HG03097 (cell line): ENCODE results near the gene CCR7.
A peak's percentile ranks its signal among the peaks of the same experiment; 100 is the strongest.

Source experiments
- ATAC-seq: cut with Tn5 transposase; IDR thresholded peaks from one replicate; pipeline ENCODE4 v1.9.1; 2021; ENCODE audit not compliant: unreplicated experiment, low FRiP score

Gene CCR7, protein sequence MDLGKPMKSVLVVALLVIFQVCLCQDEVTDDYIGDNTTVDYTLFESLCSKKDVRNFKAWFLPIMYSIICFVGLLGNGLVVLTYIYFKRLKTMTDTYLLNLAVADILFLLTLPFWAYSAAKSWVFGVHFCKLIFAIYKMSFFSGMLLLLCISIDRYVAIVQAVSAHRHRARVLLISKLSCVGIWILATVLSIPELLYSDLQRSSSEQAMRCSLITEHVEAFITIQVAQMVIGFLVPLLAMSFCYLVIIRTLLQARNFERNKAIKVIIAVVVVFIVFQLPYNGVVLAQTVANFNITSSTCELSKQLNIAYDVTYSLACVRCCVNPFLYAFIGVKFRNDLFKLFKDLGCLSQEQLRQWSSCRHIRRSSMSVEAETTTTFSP

GRCh38 chr17:40564883-40565768 lies at the start of gene CCR7:
Gene CCR7 (minus strand): TSS chr17:40565472. CDS start chr17:40565409, 63 bp downstream.
- no peak for ATAC-seq

DNA sequence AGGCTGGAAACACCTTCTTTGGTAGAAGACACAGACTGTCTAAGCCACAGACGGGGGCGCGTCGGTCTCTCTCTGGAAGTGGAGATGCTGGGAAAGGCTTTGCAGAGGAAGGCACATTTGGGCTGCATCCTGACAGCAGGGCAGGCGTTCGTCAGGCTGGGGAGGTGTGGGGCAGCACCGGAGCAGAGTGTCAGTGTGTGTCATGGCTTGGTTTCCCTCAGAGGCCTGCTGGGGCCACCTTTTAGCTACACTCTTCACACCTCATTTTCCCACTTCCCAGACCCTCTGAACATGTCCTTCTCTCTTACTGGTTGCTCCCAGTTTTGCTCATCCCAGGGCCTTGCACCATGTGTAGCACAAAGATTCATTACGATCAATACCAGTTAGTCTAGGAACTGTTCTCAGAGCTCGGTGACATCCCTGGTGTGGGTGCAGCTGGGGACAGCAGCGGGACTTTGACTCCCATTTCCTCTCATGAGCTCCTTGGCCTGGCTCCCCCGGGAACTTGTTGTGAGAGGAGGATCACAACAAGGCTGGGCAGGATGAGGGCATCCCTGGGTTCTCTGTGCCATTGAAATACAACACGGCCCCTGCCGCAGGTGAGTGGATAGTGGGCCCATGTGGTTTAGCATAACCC lies 49.3 kb upstream of the CCR7 start:
- ATAC-seq, result no peak

GRCh38 chr17:40613467-40614154 lies 48.3 kb upstream of the CCR7 start:
- no peak for ATAC-seq

DNA sequence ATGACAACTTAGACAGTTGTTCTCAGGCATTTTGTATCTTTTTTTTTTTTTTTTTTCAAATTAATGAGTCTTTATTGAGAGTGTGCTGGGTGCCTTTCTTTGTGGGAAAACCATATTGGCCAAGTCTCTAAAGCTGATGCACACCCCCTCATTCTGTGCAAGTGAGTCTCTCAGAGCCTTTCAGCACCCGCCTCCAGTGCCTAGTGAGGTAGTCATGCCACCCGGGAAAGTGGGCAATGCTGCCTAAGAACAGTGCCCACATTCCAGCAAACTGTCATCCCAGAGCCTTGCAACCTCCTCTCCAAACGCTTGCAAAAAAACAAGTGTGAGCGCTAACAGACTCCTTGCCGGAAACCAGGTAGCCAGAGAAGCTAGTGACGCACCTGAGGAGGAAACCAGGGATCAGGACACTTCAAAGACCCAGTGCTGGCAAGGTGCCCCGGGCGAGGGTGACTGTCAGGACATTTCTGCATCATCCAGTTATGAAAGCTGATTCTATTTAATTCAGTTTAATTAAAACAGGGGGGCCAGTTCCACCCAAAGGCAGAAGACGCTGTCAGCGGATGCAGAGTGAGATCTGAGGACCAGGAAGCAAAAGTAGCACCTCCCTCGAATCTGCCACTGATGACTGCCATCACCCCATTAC lies 47.5 kb upstream of the CCR7 start:
- ATAC-seq, result no peak

DNA sequence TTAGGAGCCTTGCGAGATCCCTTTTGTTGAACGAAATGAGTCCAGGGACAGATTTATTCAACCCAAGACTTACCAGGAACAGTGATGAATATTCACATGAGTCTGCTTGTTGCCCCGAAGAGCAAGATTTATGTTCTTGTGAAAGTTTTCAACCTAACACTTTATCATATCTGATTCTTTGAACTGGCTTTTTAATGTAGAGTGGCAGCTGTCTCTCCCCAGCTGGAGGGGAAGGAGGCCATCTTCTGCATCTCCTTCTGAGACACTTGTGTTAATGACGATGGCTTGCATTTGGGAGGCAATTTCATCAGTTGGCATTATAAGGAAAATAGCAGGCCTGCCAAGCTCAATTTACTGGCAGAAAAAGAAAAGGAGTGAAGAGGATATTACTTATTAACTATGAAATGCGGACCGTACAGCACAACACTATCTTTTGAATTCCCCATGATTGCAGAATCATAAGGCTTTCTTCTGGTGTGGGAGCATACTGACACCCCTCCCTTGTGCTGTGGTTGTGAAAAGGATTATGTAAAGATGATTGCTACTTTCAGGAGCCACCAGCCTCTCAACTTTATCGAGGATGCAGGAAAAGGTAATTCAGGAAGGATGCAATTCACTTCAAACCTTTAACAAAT lies 46.7 kb upstream of the CCR7 start:
- no peak for ATAC-seq

- ATAC-seq, result no peak
These were observed 45.1 kb upstream of the CCR7 start for GRCh38 chr17:40610359-40610758.

GRCh38 chr17:40608061-40608581 lies 42.8 kb upstream of the CCR7 start:
- ATAC-seq, result no peak

- ATAC-seq, result no peak
These were observed 42.4 kb upstream of the CCR7 start for GRCh38 chr17:40607641-40608040.

DNA sequence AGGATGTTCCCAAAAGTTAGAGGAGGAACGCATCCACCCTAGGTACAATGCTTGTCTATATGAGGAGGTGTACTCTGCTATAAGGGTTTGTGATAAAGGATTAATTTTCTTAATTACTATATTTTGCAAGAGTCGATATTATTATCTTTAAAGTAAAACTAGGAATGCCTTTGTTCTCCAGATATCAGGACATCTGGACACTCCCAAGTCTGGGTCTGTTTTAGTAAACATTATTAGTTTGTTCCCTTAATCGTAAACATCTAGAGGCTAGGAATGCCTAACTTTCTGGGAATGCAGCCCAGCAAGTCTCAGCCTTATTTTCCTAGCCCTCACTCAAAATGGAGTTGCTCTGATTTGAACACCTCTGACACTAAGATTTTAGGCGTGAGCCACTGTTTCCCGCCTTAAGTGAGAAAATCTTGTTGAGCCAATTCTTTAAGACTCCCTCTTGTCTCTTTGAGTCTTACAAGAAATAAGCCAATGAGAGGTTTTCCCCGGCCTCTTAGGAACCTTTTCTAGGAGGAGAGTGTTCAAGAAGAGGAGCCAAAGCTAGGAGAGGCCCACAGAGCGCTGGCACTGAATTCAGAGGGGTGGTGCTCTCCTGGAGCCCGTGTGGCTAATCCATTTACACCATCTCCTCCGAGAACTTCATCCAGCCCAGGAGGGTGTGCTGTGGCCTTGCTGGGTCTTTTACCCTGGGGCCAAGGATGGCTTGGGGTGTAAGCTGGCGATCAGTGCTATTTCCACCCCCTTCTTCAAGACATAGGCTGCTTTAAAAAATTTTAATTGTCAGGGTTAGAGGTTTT lies 41.5 kb upstream of the CCR7 start:
- no peak for ATAC-seq

- ATAC-seq, result no peak
These were observed 40.0 kb upstream of the CCR7 start for GRCh38 chr17:40605306-40605705.

DNA sequence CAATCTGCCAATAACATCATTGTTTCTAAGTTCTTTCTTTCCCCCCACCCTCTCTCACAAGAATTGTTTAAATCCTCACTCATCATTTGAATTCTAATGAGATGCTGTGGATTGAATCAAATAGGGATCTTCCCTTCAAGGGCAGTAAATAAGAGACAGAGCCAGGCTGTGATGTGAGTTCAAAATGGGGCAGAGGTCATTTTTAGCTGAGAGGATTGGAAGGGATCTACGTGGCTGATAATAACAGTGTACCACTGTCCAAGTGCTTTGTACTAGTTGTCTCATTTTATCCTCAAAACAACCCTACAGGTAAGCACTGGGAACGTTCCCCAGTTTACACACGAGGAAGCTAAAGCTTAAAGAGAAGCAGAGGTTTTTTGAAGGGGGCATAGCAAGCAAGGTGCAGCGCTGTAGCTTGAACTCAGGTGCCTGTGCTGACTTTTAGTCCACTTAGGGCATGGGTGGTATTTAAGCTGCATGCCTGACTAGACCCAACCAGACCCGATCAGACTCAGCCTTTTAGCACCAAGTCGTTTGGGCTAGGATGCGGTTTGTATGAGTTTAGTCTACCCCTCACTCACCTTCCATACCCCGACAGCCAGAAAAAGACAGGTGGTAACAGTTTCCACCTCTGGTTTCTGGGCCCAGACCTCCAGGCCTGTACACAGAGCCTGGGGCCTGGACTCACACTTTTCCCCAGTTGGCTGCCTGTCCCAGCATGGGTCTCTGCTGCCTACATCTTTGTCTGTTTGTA lies 39.2 kb upstream of the CCR7 start:
- no peak for ATAC-seq

- ATAC-seq, result no peak
These were observed 37.5 kb upstream of the CCR7 start for GRCh38 chr17:40602445-40603443.

DNA sequence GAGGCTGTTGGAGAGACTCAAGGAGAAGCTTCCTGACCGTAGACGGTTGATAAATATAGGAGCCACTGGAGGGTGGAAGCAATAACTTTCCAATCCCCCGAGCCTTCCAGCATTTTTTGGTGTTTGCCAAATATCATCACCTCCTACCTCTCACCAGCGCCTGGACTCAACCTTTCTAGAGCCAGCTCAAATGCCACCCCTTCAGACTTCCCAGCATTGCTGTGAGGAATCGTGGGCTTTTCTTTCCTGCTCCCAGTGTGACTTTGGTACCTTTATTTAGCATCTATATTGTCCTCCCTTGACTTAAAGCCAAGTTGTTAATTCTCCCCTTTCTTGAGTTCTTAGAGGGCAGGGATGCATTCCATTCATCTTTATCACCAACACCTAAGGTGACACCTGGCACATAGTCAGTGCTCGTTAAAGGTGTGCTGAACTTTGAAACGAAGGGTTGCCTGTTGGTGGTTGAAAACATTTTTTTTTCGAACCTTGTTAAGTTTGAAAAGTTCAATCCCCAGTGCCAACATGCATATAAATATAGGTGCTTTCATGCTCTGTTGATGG lies 35.3 kb upstream of the CCR7 start:
- ATAC-seq, result no peak

- ATAC-seq, result peak; percentile 2
These were observed 34.1 kb upstream of the CCR7 start for GRCh38 chr17:40599468-40599763.

DNA sequence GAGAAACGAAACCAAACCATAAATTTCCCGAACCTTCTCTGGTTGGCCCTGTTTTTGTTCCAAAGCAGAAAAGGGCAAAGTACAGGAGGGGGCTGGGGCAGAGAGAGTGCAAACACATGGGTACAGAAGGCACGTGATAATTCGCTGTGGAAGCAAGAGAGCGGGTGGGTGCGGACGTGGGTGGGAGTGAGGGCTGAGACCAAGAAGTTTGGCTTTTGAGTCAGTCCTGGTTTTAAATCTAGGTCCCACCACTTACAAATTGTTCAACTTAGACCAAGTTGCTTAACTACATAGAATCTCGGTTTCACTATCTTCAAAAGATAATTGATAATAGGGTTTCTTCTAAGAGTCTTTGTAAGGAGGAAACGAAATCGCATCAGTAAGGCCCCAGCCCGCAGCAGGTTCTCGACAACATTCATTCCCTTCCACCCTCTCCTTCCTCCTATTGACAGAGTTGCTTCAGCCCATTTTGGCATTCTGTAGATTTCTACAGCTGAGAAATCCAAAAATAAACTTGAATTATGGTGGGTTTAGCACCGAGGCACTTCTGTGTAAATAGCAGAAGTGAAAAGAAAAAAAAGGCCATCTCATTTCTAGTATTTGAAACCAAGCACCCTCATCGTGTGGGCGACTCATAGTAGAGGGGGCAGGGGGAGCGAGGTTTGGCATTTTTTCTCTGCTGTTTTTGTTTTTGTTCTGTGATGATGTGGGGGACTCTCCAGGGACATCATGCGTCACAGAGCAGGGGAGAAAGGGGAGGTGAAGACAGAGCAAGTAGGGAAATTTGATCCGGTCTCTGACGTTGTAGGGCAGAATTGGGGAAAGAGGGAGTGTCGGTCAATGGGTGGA lies 33.6 kb upstream of the CCR7 start:
- ATAC-seq, result peak; percentile 61

- ATAC-seq, result no peak
These were observed 33.0 kb upstream of the CCR7 start for GRCh38 chr17:40598301-40598618.
